Measurements from ENCODE around the gene IMMP2L. TPM values are rescaled to one million over a fixed set of nuclear protein-coding genes. Genes with fewer than 3 reads are reported as not detected.

IMMP2L gene
- total RNA-seq, 2 donors from 2014 or later = 10.5 to 17.4 TPM

- H3K27ac ChIP-seq = no peak overlapping the region
- H3K4me3 ChIP-seq = no peak overlapping the region
- no peaks in the 10 kb centered on the region for H3K27me3 ChIP-seq
- no peak for TF ChIP-seq POLR2A (IDR thresholded peaks at IDR 0.05)
- no peak for TF ChIP-seq CTCF (IDR thresholded peaks at IDR 0.05)
- WGBS, 2 donors = 33 to 41% methylated on average over 3 of the region's 3 CpGs
- no peaks in the 10 kb centered on the region for H3K9me3 ChIP-seq
- ATAC-seq (no peak), DNase-seq (no peak)
- no peaks in the 10 kb centered on the region for H3K36me3 ChIP-seq (replicated peaks in 1 of 2; ENCODE audit: insufficient read depth in 1 of 2, low read depth in 2 of 2)
- H3K4me1 ChIP-seq = no peaks in the 10 kb centered on the region
- intact Hi-C loops (cut with DNase I) = no loop called here
Observed at GRCh38 chr7:110983822-110984456, 578.4 kb downstream of the IMMP2L start.

GRCh38 chr7:110977127-110977737 is 585.1 kb downstream of the IMMP2L start:
- DNase-seq (no peak), ATAC-seq (no peak)
- 96% methylated on average over 4 of the region's 4 CpGs for WGBS, 2 donors
- intact Hi-C loops (cut with DNase I) = no loop called here
- Histone ChIP-seq H3K27me3 (no peaks in the 10 kb centered on the region), H3K4me3 (no peak overlapping the region), H3K9me3 (no peaks in the 10 kb centered on the region), H3K4me1 (no peaks in the 10 kb centered on the region), H3K27ac (no peak overlapping the region), H3K36me3 (replicated peaks in 1 of 2; ENCODE audit: insufficient read depth in 1 of 2, low read depth in 2 of 2) (no peaks in the 10 kb centered on the region)
- TF ChIP-seq CTCF (IDR thresholded peaks at IDR 0.05) (no peak), POLR2A (IDR thresholded peaks at IDR 0.05) (no peak)

- no peak overlapping the region for H3K27ac ChIP-seq
- H3K27me3 ChIP-seq = no peaks in the 10 kb centered on the region
- H3K4me3 ChIP-seq = no peak overlapping the region
- DNase-seq = no peak
- H3K36me3 ChIP-seq (replicated peaks in 1 of 2; ENCODE audit: insufficient read depth in 1 of 2, low read depth in 2 of 2) = no peaks in the 10 kb centered on the region
- ATAC-seq = no peak
- no peaks in the 10 kb centered on the region for H3K9me3 ChIP-seq
- no peaks in the 10 kb centered on the region for H3K4me1 ChIP-seq
- TF ChIP-seq CTCF (IDR thresholded peaks at IDR 0.05) (no peak), POLR2A (IDR thresholded peaks at IDR 0.05) (no peak)
- intact Hi-C loops (cut with DNase I) = no loop called here
Observed at GRCh38 chr7:110975486-110975885, 586.8 kb downstream of the IMMP2L start.

GRCh38 chr7:110974441-110974840 is 587.9 kb downstream of the IMMP2L start:
- 79 to 89% methylated on average over 3 of the region's 3 CpGs for WGBS, 2 donors
- TF ChIP-seq CTCF (IDR thresholded peaks at IDR 0.05) (no peak), POLR2A (IDR thresholded peaks at IDR 0.05) (no peak)
- Histone ChIP-seq H3K36me3 (replicated peaks in 1 of 2; ENCODE audit: insufficient read depth in 1 of 2, low read depth in 2 of 2) (no peaks in the 10 kb centered on the region), H3K27ac (no peak overlapping the region), H3K4me3 (no peak overlapping the region), H3K27me3 (no peaks in the 10 kb centered on the region), H3K9me3 (no peaks in the 10 kb centered on the region), H3K4me1 (no peaks in the 10 kb centered on the region)
- no peak for ATAC-seq
- no peak for DNase-seq
- intact Hi-C loops (cut with DNase I) = no loop called here

All from body of pancreas (tissue), 4 donors.